ENCODE results near the gene SKAP2.

- TF ChIP-seq GABPA (IDR thresholded peaks at IDR 0.05; ENCODE audit: low read depth) (no peak), CTCF (IDR thresholded peaks at IDR 0.05) (no peak), REST (IDR thresholded peaks at IDR 0.05; ENCODE audit: low read depth, low read length) (no peak), CHD2 (IDR thresholded peaks at IDR 0.05; ENCODE audit: low read length, partially characterized antibody) (no peak), POLR2AphosphoS5 (IDR thresholded peaks at IDR 0.05; ENCODE audit: low read depth, low read length) (no peak), EZH2phosphoT487 (IDR thresholded peaks at IDR 0.05; ENCODE audit: borderline replicate concordance, low read depth) (no peak), TEAD4 (IDR thresholded peaks at IDR 0.05; ENCODE audit: borderline replicate concordance, insufficient read depth) (no peak), YY1 (IDR thresholded peaks at IDR 0.05; ENCODE audit: low read depth) (no peak), EP300 (IDR thresholded peaks at IDR 0.05; ENCODE audit: borderline replicate concordance in 1 of 2, low read depth in 1 of 2, low read length in 1 of 2) (no peak), RCOR1 (IDR thresholded peaks at IDR 0.05; ENCODE audit: low read length) (no peak), TAF1 (IDR thresholded peaks at IDR 0.05; ENCODE audit: borderline replicate concordance, low read depth, low read length) (no peak), RFX5 (IDR thresholded peaks at IDR 0.05; ENCODE audit: low read length) (no peak), SIN3A (IDR thresholded peaks at IDR 0.05; ENCODE audit: borderline replicate concordance, low read depth, low read length) (no peak)
- TF ChIP-seq, protein P1, sequence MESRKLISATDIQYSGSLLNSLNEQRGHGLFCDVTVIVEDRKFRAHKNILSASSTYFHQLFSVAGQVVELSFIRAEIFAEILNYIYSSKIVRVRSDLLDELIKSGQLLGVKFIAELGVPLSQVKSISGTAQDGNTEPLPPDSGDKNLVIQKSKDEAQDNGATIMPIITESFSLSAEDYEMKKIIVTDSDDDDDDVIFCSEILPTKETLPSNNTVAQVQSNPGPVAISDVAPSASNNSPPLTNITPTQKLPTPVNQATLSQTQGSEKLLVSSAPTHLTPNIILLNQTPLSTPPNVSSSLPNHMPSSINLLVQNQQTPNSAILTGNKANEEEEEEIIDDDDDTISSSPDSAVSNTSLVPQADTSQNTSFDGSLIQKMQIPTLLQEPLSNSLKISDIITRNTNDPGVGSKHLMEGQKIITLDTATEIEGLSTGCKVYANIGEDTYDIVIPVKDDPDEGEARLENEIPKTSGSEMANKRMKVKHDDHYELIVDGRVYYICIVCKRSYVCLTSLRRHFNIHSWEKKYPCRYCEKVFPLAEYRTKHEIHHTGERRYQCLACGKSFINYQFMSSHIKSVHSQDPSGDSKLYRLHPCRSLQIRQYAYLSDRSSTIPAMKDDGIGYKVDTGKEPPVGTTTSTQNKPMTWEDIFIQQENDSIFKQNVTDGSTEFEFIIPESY (IDR thresholded peaks at IDR 0.05; ENCODE audit: borderline replicate concordance, low read depth), result no peak
These were observed 76.7 kb downstream of the SKAP2 start for GRCh38 chr7:26787701-26788100.
